HG03280 (cell line): Measurements from ENCODE around the gene GFOD1.
"Not testable (repeated sequence)": the region's sequence is repeated elsewhere in the genome, so short reads cannot be mapped to it uniquely, and the experiment has no call there.

Experiments used
- ATAC-seq: cut with Tn5 transposase; IDR thresholded peaks from one replicate; pipeline ENCODE4 v1.9.1; 2021; ENCODE audit warnings: mild to moderate bottlenecking, moderate library complexity; ENCODE audit not compliant: unreplicated experiment

GFOD1 gene

DNA sequence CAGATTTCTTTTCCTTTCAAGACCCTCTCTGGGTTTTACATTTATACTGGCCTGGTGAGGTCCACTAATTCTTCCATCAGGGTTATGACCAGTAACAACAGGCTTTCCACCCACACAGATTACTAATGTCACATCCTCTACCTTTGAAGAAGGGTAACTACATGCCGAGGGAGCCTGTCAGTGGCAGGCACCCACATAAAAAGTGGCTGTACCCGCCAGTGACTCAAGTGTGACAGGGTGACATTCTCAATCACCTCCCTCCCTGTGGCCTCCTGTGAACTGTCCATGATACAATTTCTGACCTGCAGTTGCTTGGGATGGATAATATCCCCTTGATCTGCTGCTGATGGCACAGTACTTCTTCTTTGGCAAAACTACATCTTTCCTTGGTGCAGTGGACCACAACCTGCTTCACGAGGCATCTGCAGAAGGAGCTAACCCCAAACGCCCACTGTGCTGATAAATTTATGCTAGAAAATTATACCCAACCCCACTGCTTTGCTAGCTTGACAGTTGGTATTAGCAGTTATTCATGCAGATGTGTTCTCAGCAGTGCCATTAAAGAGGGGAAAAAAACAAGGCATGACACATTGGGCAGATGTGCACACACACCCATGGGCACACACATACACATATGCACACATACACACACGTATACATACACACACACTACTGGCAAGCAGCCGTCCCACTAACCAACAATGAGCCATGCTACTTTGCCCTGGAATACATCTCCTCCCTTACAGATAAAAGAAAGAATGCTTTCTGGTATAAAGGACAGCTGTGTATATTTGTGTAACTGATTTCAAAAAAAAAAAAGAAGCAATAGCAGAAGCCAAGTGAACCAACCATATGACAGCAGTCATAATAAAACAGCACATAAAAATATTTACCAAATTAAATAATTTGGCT lies 20.8 kb downstream of the GFOD1 start:
- ATAC-seq = no peak

GRCh38 chr6:13465734-13466133 lies 21.7 kb downstream of the GFOD1 start:
- no peak for ATAC-seq

DNA sequence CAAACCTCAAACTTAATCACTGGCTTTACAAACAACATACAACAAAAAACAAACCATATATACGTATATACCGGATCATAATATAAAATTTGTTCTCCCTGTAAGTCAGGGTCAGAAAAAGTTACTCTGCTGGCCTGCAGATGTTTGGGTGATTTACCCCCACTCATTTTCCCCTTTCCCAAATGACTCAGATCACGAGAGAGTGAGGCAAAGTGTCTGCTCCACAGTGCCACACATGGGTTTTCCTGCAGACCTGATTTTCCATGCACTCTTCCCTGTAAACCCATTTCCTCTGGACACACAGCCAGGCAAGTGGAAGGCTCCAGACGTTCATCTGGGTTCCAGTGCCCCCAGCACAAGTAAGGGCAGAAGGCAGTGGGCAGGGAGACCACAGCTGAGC lies 23.5 kb downstream of the GFOD1 start:
- ATAC-seq = no peak

DNA sequence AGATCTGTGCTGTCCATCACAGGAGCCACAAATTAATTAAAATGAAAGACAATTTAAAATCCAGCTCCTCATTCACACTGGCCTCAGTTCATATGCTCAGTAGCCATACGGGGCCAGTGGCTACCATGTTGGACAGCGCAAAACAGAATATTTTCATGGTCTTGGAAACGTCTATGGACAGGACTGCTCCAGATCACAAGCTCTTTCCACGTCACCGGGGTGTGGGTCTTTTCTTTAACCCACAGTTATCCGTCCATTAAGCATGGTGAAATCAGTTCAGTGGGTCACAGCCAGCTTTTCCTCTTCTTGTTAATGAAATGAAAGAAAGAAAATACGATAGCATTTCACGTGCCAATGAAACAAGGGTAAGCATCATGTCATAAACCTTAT lies 24.1 kb downstream of the GFOD1 start:
- ATAC-seq = no peak

GRCh38 chr6:13462458-13463327 lies 24.7 kb downstream of the GFOD1 start:
- ATAC-seq = no peak

DNA sequence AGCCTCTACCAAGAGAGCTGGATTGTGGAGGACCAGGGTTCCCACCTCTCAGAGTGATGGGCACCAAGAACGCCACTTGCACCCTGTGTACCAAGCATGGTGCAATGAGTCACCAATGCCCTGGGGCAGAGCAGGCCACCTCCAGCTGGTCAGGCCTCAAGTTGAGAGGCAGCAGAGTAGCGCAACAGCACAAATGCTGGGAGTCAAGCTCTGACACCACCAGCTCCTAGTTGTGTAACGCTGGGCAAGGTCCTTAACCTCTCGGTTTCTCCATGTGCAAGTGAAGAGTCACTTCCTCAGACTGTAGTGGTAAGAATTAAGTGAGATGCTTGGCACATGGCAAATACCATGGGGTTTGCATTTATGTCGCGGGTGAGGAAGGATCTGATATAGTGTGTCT lies 25.6 kb downstream of the GFOD1 start:
- ATAC-seq = no peak

DNA sequence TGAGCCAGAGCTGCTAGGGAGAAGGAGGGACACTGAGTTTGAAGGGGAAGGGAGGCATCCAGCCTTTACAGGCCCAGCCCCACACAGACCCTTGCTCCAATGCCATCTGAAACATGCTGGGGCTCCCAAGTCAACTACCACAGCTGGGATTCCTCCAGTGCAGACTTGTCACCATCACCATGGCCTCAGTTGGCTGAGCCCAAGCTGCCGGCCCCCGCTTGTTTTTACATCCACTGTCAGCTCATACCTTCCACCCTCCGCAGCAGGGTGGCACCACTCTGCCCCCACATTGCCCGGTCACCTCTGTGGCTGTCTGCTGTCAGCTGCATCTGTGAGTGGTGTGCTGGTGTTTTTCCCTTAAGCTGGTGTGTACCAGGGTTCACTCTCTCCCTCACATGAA lies 26.1 kb downstream of the GFOD1 start:
- no peak for ATAC-seq

- ATAC-seq = not testable (repeated sequence)
These were observed 27.1 kb downstream of the GFOD1 start for GRCh38 chr6:13460289-13460688.

DNA sequence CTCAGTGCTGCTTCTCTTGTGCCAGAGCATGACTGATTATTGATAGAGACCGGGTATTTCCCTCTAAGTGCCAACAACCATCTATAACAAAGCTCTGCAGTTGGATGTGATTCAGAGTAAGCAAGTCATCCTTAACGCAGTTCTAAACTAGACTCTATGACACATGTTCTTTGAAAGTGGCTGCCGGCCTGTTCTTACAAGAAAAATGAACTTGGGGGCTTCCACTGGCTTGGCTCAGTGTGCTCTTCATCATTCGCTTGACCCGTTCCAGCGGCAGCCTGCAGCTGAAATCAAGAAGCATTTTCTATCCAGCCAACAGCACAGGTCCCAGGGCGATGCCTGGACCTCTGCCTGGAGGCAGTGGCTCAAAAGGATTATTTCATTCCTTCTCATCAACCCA lies 29.8 kb downstream of the GFOD1 start:
- no peak for ATAC-seq

- no peak for ATAC-seq
These were observed 31.8 kb downstream of the GFOD1 start for GRCh38 chr6:13455552-13455966.

DNA sequence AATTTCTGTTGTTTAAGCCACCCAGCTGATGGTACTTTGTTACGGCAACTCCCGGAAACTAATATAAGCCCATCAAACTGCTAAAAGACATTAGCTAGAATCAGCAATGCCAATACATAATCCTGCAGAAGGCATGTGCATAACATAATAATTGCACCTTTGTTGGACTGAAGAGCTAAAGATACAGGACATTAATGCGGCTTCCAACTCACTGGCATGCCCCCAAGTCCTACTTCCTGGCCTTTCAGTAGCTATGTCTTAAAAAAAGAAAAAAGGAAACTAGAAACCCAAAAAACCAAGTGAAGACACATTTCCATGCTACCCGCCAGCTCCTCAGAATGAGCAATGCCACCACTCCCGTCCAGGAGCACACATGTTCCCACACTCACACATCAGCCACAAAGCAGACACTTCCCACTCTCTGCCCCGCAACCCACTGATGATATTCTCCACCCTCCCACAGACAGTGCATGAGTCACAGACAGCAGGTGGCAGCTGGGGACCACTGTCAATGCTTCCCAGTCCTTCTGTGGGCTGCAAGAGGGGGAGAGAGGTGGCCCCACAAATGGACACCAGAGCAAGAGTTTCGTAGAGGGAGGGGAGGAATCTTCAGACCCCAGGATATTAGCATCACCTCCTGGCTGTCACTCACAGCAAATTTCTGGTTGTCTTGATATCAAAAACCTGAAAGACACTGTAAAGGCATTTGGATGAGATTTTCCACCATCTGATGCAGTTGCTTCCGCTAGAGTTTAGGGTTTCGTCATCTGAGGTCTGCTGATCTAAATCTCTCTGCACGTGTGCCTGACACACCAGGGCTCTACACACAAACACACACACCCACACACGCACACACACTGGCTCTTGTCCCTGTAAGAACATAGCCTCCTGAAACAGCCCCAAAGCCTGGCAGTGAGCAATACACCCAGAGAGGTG lies 32.8 kb downstream of the GFOD1 start:
- no peak for ATAC-seq

- no peak for ATAC-seq
These were observed 33.6 kb downstream of the GFOD1 start for GRCh38 chr6:13453771-13454251.

DNA sequence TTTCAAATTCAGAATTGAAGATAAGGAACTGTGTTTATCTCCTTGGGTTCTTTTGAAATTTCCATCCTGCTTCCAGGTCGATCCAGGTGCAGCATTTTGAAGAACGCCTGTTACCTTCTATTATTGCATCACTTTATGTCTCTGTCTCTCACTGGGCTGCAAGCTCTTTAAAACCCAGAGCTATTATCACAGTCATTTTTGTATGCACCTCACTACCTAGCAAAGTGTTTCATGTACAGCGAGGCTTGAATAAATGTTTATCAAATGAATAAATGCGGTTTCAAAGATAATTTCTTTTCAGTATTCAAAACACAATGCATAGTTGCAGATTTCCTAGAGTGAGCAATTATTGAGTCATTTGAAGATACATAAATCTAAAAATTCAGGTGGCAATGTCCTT lies 34.2 kb downstream of the GFOD1 start:
- no peak for ATAC-seq

- ATAC-seq = no peak
These were observed 34.9 kb downstream of the GFOD1 start for GRCh38 chr6:13452346-13453117.

DNA sequence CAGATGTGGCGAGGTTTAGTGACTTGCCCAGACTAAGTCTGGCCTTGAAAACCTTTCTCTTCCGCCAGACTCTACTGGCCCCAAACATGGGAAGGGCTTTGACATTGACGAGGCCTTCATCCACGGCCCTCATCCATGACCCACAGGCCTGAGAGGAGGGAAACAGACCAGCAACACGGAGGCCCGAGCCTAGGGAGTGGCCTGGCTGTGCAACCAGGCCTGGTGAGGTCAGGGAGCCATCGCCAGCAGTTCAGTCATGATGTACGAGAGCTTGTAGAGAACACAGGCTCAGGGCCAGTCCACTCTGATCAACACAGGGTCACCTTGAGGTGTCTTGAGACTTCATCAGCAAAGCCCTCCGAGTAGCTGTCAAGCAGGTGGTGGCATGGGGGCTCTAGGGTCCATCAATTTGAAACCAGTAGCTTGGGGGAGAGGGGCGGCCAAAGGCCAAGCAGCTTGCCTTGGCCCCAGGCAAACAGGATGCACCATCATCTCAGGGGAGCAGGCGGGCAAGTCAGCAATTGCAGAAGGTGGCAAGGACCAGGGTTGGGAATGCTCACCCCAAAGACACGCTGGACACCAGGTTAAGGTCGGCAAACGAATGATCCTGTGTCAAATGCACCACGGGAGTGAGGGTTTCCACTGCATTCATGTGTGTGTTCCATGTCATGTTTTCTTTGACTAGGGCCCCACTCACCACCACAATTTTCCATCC lies 36.1 kb downstream of the GFOD1 start:
- ATAC-seq = no peak

- ATAC-seq = no peak
These were observed 36.8 kb downstream of the GFOD1 start for GRCh38 chr6:13450628-13451027.

DNA sequence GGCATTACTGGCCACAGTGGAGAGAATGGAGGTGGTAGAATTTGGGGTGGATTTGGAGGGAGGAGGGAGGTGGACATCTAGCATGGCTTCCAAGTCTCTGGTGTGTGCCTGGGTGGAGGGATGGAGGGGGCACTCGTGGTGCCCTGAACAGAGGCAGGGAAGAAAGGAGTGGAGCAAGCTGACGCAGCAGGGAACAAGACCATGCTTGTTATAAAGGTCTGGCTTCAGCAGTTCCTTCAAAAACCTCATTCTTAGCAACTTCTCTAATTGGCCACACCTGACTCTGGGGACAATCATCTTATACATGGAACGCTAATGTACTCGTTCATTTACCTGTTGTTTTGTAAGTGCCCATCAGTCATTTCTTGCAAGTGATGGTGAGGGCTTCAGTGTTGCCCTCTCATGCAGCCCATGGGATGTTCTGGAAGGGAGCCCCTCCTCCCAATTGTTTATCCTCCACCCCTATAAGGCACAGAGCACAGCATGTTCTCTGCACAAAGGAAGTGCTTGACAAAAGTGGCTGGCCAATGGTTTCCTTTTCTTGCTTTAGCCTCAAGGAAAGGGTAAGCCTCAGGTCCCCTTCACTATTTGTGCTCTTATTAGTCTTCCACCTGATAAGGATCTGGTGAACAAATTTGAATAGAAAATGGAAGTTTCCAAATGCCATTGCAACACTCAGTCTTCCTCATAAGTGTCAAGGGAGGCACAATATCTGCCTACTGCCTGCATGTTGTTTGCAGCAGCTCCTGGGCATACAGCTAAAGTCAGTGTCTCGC lies 39.3 kb downstream of the GFOD1 start:
- no peak for ATAC-seq

DNA sequence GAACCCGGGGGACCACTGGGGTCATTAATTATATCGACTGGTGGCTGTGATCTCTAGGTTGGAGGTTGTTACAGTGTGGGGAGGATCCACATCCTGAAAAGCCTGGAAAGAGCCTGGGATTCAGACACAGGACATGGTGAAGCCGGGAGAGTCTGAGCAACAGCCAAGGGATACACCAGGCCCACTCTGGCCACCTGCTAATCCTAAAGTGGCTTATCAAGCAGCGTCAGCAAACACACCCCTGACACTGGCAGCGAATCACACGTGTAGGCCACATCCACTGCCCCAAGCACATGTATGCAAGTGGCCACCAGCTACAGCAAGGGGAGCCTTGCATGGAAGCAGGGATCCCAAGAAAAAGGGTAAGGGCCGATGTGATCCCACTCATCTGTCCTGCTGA lies 41.0 kb downstream of the GFOD1 start:
- no peak for ATAC-seq

DNA sequence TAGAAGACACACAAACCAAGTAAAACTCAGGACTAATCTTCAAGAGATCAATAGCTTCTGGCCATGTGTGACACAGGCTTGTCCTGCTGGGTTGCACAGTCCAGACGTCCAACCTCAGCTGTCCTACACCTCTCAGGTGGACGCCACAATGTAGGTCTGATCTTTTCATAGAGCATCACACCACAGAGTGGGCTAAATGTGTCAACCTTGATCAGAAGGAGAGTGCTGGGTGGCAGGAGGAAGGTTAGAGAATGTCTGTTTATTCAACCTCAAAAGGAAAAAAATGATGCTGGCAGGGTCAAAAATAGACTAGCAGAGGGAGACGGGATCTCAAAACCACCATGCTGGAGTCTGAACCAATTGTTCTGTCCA lies 41.7 kb downstream of the GFOD1 start:
- no peak for ATAC-seq
